Activated CD8-positive, alpha-beta T cell treated with anti-CD3 and anti-CD28 coated beads for 36 hours (primary cell): ENCODE data around the gene LIPJ. TPM values are rescaled to one million over a fixed set of nuclear protein-coding genes. Genes with fewer than 3 reads are reported as not detected.

Source experiments
- ATAC-seq: fragments of 200-7000 bp; cut with Tn5 transposase; one replicate; pipeline ENCODE4 v1.10.0; 2021; ENCODE audit warnings: mild to moderate bottlenecking, moderate library complexity
- CTCF ChIA-PET: fragments of 350-600 bp; sonication (Branson Sonifier 250); formaldehyde crosslinking; loops from one replicate; lab custom pipeline; 2021; ENCODE audit warnings: antibody characterized with exemption; lab: Charles Lee
- POLR2A ChIA-PET: fragments of 350-600 bp; sonication (Branson Sonifier 250); formaldehyde crosslinking; loops from one replicate; lab custom pipeline; 2021; ENCODE audit warnings: antibody characterized with exemption; lab: Charles Lee
- DNase-seq: peaks from one replicate; pipeline ENCODE4 v3.0.0-alpha.2; 2020
- H3K27ac Mint-ChIP-seq: one replicate; pipeline ENCODE4 v1.8.0; 2021; ENCODE audit warnings: mild to moderate bottlenecking, mixed read lengths
- H3K27me3 Mint-ChIP-seq: one replicate; pipeline ENCODE4 v1.8.0; 2021; ENCODE audit warnings: mixed read lengths
- H3K36me3 Mint-ChIP-seq: one replicate; pipeline ENCODE4 v1.8.0; 2021; ENCODE audit warnings: low read depth, mixed read lengths
- H3K4me1 Mint-ChIP-seq: one replicate; pipeline ENCODE4 v1.8.0; 2021; ENCODE audit warnings: low read depth, mixed read lengths
- H3K4me3 Mint-ChIP-seq: one replicate; pipeline ENCODE4 v1.8.0; 2021; ENCODE audit warnings: mild to moderate bottlenecking, moderate library complexity, mixed read lengths
- H3K9me3 Mint-ChIP-seq: one replicate; pipeline ENCODE4 v1.8.0; 2021; ENCODE audit warnings: mixed read lengths
- intact Hi-C: fragments of 100-400 bp; cut with micrococcal nuclease; formaldehyde crosslinking; loops from one replicate; pipeline ENCODE4 v1.10.0; 2022
- total RNA-seq, 2 experiments: library from RNA; stranded (reverse); gene quantifications; one replicate each; pipeline ENCODE4 v1.2.3, GENCODE V29; 2021
- TF ChIP-seq, protein P1 (sequence below): fragments of 200-600 bp; IDR thresholded peaks from one replicate; pipeline ENCODE4 v1.8.0; 2022; ENCODE audit warnings: antibody characterized with exemption, mild to moderate bottlenecking

LIPJ gene
- total RNA-seq, 2 experiments from 2014 or later, result not detected

GRCh38 chr10:88642963-88643362, 56.4 kb downstream of the LIPJ start:
- TF ChIP-seq, protein P1, sequence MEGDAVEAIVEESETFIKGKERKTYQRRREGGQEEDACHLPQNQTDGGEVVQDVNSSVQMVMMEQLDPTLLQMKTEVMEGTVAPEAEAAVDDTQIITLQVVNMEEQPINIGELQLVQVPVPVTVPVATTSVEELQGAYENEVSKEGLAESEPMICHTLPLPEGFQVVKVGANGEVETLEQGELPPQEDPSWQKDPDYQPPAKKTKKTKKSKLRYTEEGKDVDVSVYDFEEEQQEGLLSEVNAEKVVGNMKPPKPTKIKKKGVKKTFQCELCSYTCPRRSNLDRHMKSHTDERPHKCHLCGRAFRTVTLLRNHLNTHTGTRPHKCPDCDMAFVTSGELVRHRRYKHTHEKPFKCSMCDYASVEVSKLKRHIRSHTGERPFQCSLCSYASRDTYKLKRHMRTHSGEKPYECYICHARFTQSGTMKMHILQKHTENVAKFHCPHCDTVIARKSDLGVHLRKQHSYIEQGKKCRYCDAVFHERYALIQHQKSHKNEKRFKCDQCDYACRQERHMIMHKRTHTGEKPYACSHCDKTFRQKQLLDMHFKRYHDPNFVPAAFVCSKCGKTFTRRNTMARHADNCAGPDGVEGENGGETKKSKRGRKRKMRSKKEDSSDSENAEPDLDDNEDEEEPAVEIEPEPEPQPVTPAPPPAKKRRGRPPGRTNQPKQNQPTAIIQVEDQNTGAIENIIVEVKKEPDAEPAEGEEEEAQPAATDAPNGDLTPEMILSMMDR, result no peak
- POLR2A ChIA-PET, result no interaction called here
- intact Hi-C loops, result no loop called here
- Mint-ChIP-seq H3K36me3 (no peaks in the 10 kb centered on the region), H3K27ac (no peak overlapping the region), H3K9me3 (peaks cover 2% of the 10 kb centered on the region), H3K27me3 (peaks cover 11% of the 10 kb centered on the region), H3K4me3 (no peak overlapping the region), H3K4me1 (no peaks in the 10 kb centered on the region)
- ATAC-seq (no peak), DNase-seq (no peak)
- CTCF ChIA-PET, result no interaction called here

GRCh38 chr10:88647061-88647615, 60.6 kb downstream of the LIPJ start:
- Mint-ChIP-seq H3K4me3 (no peak overlapping the region), H3K9me3 (no peaks in the 10 kb centered on the region), H3K4me1 (no peaks in the 10 kb centered on the region), H3K27me3 (peaks cover 13% of the 10 kb centered on the region), H3K36me3 (no peaks in the 10 kb centered on the region), H3K27ac (no peak overlapping the region)
- CTCF ChIA-PET, result no interaction called here
- TF ChIP-seq, protein P1, result no peak
- intact Hi-C loops, result no loop called here
- POLR2A ChIA-PET, result no interaction called here
- DNase-seq (no peak), ATAC-seq (no peak)

- CTCF ChIA-PET, result no interaction called here
- Mint-ChIP-seq H3K9me3 (no peaks in the 10 kb centered on the region), H3K27ac (no peak overlapping the region), H3K4me1 (no peaks in the 10 kb centered on the region), H3K27me3 (peaks cover 12% of the 10 kb centered on the region), H3K4me3 (no peak overlapping the region), H3K36me3 (no peaks in the 10 kb centered on the region)
- ATAC-seq (no peak), DNase-seq (no peak)
- POLR2A ChIA-PET, result no interaction called here
- intact Hi-C loops, result no loop called here
- TF ChIP-seq, protein P1, result no peak
Measured at GRCh38 chr10:88651101-88651551, 64.6 kb downstream of the LIPJ start.

- H3K4me1 Mint-ChIP-seq, result no peaks in the 10 kb centered on the region
- intact Hi-C loops, result no loop called here
- DNase-seq (no peak), ATAC-seq (no peak)
- POLR2A ChIA-PET, result no interaction called here
- peaks cover 8% of the 10 kb centered on the region for H3K27me3 Mint-ChIP-seq
- no peaks in the 10 kb centered on the region for H3K36me3 Mint-ChIP-seq
- no peak overlapping the region for H3K27ac Mint-ChIP-seq
- H3K4me3 Mint-ChIP-seq, result no peak overlapping the region
- no peaks in the 10 kb centered on the region for H3K9me3 Mint-ChIP-seq
- CTCF ChIA-PET, result no interaction called here
- TF ChIP-seq, protein P1, result no peak
Measured at GRCh38 chr10:88652616-88653015, 66.1 kb downstream of the LIPJ start.

Other genes starting within 250 kb of the LIPJ start
- gene RNLS, start 3.4 kb upstream of the LIPJ start, total RNA-seq, result 1 to 10 TPM; 4.5 TPM
- gene LIPF, start 77.7 kb downstream of the LIPJ start, total RNA-seq, result not detected
- gene LIPK, start 119.5 kb downstream of the LIPJ start, total RNA-seq, result not detected
- gene LIPN, start 173.3 kb downstream of the LIPJ start, total RNA-seq, result not detected
- gene LIPM, start 216.0 kb downstream of the LIPJ start, total RNA-seq, result not detected